GM12864 (cell line): ENCODE data around the gene ATXN7.

Experiments used
- DNase-seq: peaks from one replicate; pipeline ENCODE4 v3.0.0-alpha.2; 2011; ENCODE audit warnings: low read depth
- H3K4me3 ChIP-seq: 2 replicates; pipeline ENCODE4 v1.5.1; 2011; ENCODE audit warnings: mild to moderate bottlenecking, low read depth, low read length, control low read depth
- CTCF ChIP-seq: IDR thresholded peaks from 2 replicates; pipeline ENCODE4 v1.5.1; 2011; ENCODE audit warnings: low read depth, mild to moderate bottlenecking, moderate library complexity, low read length, control low read depth, inconsistent platforms; ENCODE audit errors: missing control alignments

The ATXN7 gene

GRCh38 chr3:63970631-63971475 is 107.2 kb downstream of the ATXN7 start:
- no peak overlapping the region for H3K4me3 ChIP-seq
- no peak for DNase-seq
- TF ChIP-seq CTCF = no peak

GRCh38 chr3:63972196-63972595 is 108.5 kb downstream of the ATXN7 start:
- DNase-seq = no peak
- H3K4me3 ChIP-seq = no peak overlapping the region
- no peak for TF ChIP-seq CTCF

- DNase-seq = no peak
- no peak overlapping the region for H3K4me3 ChIP-seq
- no peak for TF ChIP-seq CTCF
Measured at GRCh38 chr3:63972987-63973386, 109.3 kb downstream of the ATXN7 start.

GRCh38 chr3:63973406-63973805 is 109.7 kb downstream of the ATXN7 start:
- no peak for TF ChIP-seq CTCF
- no peak for DNase-seq
- H3K4me3 ChIP-seq = no peak overlapping the region

GRCh38 chr3:63974451-63974850 is 110.8 kb downstream of the ATXN7 start:
- no peak for DNase-seq
- TF ChIP-seq CTCF = no peak
- no peak overlapping the region for H3K4me3 ChIP-seq

- no peak for DNase-seq
- H3K4me3 ChIP-seq = no peak overlapping the region
- TF ChIP-seq CTCF = no peak
Measured at GRCh38 chr3:63975723-63976122, 112.1 kb downstream of the ATXN7 start.
